GM18499 (cell line): ENCODE results near the gene CXCL17.

Experiments
- ATAC-seq: cut with Tn5 transposase; IDR thresholded peaks from one replicate; pipeline ENCODE4 v1.9.1; 2021; ENCODE audit warnings: moderate number of reproducible peaks; ENCODE audit not compliant: insufficient read depth, unreplicated experiment

Gene CXCL17

DNA sequence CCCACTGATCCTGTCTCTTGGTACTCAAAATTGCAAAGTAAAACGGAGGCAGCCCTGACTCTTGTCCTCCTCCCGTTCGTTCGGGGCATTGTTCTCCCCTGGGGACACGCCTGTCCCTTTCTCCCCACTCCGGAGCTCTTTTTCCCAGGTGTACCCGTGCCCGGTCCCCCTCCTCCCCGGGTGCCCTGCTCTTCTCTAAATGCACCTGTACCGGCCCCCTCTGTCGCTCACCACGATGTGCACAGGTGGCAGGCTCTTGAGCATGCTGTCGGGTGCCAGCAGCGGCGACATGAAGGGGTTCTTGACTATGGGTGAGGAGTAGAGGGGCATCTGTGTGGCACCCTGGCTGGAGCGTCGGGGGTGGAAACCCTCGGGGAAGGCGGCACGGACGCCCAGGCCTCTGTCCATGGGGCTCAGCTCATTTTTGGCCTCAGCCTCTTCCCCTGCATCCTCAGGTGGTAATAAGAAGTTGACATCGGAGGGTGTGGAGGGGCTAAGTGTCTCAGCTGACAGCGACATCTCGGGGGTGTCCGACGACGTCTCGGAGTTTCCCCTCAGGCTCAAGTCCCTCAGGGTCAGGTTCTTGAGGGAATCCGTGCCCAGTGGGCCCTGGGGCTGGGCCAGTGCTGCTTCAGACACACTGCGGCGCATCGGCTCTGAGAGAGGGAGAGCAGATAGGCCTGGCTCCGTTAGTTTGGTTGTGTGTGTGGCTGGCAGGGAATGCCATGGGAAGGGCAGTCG, 40.2 kb downstream of the CXCL17 start:
- ATAC-seq = no peak

DNA sequence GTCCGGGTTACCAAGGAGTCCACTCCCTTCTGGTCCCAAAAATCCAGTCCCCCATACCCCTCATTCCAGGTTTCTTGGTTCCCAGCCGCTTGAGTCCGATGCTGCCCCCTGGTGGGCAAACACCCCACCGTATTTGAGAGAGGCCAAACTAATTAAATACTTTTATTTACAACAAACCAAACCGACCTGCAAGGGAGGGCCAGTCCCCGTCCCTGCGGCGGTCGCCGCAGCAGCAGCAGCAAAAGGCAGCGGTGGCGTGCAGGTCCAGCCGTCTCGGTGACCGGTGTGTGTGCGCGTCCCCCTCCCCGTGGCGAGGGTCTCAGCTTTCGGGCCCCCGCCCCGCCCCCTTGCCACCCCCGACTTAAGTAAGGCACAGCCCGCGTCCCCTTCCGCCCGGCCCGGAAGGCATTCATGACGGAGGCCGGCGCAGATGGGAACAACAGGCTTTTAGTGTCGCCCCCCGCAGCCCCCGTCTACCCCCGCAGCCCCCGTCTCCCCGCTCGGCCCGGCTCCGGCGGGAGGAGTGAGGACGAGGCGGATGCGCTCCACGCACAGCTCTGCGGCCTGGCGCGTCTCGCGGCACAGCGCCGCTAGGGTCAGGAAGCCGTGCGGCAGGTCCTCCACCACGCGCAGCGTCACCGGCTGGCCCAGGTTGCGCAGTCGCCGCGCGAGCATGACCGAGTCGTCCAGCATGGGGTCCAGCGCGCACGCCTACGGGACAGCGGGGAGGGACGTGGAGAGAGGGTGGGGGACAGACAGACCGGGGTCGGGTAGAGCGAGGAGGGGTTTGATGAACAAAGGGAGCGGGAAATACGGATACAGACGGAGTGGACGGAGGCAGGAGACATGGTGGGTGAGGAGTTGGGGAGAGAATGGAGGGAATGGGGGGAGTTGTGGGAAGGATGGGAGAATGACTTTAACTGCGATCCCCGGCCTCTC, 41.1 kb downstream of the CXCL17 start:
- ATAC-seq = no peak

DNA sequence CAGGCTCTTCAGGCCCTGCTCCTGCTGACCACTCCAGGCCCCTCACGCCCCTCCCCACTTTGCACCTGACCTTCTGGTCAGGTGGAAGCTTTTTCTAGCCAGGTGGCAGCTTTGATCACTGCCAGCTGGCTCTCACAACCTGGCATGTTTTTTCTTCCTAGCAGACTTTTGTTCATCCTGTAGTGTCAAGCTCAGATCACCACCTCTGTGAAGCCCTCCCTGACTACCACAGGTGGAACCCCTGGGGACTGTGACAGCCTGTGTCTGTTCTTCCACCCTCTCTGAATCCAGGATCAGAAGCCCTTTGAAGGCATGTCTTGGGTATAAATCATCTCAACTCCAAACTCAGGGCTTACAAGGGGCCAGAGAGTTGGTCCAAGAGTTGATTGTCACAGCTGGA, 42.3 kb downstream of the CXCL17 start:
- ATAC-seq = no peak

DNA sequence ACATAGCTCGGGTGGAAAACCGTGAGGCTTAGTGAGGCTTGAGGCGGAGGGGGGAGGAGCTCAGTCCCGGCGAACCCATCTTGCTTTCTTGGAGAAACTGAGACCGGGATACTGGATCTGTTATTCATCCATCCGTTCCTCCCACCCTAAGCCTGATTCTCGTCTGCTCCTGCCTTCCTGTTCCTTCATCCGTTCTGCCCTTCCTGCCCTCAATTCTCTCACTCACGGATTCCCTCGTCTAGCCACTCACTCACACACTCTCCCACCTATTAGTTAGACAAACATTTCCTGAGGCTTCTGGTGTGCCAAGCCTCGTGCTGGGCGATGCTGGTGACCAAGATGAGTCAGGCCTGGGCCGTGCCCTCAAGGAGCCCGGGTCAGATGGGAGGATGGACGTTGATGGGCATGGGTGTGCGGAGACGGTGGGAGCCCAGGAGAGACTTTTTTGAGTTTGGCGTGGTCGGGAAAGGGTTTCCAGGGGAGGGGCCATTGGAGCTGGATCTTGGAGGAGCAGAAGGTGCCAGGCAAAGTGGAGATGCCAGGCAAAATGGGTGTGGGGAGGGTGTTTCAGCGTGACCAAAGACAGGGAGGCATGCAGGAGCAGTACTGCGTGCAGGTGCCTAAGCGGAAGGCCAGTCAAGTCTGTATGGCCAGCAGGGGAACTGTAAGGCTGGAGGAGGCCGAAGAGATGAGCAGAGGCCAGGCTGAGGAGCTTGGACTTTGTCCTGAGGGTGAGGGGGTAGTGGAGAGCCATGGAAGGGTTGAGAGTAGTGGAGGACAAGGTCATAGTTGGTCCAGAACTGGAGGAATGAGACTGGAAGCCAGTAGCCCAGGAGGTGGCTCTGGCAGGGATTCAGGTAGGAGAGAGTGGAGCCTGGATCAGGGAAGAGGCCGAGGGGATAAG, 45.2 kb downstream of the CXCL17 start:
- ATAC-seq = no peak

DNA sequence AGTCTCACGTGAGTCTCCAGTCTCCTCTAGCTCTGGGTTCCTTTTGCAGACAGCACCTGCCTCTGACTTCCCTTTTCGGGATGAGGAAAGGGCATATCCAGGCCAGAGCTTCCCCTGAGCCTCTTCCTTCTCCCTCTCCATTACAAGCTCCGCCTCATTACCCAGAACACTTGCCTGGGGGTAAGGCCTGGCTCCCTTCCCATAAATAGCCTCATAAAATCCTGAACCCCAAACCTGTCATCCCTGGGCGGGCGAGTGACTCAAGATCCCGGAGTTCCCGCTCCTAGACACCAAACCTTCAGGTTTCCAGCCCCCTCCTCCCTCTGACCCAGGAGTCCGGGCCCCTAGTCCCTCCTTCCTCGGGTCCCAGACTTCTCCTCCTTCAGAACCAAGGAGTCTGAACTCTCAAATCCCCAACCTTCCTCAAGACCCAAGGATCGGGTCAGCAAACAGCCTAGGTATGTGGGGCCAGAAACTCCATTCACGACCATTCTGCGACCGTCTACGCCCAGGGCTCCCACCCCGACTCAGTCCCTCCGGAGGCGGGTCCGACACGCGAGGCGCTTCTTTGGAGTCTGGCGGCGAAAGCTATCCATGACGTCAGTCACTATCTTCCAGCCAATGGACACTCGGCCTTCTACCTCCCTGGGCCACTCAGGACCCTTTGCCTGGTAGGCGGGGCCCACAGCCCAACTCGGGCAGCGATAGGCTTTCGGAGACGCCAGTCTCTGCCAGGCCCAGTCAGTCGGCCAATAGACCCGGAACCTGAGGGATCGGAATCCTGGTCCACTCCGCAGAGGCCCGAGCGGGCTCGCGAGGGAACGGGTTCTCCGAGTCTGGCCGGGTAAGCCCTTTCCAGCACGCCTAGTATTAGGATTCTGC, 46.1 kb downstream of the CXCL17 start:
- ATAC-seq = peak; percentile 88

DNA sequence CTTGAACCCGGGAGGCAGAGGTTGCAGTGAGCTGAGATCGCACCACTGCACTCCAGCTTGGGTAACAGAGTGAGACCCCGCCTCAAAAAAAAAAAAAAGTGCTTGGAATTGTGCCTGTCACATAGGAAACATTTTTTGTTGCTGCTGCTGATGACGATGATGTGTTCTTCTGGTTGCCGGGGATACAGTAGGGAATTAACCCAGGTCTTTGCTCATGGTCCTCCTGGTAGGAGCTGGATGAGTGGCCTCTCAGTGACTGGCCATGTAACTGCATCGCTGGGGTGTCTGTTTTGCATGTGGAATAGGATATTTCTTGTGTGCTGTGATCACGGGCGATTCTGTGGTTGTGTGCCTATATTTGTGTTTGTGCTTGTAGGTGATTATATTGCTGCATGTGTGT, 48.0 kb downstream of the CXCL17 start:
- ATAC-seq = no peak

DNA sequence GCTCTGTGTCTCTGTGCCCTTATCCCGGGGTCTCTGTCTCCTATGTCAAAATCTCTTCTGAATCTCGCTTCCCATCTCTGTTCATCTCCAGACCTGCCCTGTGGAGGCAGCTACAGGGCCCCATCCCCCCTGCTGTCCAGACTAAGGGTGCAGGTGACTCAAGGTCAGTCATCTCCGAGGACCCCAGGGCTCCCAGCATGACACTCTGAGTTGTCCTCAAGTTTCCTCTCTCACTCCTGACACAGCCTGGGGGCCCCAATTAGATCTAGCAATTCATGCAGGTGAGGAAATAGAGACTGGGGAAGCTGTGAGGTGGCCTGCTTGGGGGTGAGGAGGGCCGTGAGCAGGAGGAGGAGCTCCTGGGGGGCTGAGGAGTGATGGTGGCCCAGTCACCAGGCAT, 50.6 kb downstream of the CXCL17 start:
- ATAC-seq = no peak

DNA sequence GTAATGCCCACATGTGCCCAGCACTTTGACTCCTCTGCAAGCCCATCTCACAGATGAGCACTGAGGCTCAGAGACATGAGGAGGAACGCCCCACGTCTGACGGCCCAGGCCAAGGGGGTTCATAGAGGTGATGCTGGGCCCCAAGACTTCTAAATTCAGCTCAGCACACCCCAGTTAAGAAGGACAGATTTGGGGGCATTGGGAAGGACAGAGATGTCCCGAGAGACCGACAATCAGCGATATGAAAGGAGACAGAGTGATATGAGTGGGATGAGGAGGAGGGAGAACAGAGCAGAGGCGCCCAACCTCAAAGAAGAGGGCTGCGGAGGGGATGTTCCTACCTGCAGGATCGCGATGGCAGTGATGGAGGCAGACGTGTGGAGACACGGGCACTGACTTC, 52.8 kb downstream of the CXCL17 start, which contains the start of gene CNFN:
Gene CNFN, minus strand, starts transcription at position 399 of the 400 bp plus-strand sequence. CDS start 1,260 bp downstream, outside the sequence.
- ATAC-seq = no peak

DNA sequence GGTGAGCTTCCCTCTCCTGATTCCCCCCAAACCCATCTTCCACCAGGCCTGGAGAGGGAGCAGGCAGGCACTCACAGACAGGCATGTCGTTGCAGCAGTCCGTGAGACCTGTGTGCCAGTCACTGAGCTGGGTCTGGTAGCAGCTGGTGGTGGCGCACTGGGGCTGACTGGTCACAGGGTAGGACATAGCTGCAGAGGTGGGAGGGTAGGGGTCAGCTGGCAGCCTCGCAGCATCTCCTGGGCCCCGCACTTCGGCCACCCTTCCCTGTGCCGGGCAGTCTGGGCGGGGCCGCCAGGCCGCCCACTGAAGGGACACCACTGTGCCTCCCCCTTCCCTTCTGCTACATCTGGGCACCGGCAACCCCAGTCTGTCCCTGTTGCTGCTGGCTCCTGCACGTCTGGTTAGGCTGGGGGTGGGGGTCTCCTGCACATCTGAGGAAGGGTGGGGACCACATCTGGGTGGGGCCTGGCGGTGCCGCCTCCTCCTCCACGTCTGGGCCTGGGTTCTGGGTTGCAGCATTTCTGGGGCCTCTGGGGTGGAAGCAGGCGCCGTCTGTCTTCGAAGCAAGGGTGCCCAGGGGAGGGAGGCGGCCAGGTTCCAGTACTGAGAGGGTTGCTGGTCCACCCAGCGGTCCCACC, 53.8 kb downstream of the CXCL17 start:
- ATAC-seq = no peak

DNA sequence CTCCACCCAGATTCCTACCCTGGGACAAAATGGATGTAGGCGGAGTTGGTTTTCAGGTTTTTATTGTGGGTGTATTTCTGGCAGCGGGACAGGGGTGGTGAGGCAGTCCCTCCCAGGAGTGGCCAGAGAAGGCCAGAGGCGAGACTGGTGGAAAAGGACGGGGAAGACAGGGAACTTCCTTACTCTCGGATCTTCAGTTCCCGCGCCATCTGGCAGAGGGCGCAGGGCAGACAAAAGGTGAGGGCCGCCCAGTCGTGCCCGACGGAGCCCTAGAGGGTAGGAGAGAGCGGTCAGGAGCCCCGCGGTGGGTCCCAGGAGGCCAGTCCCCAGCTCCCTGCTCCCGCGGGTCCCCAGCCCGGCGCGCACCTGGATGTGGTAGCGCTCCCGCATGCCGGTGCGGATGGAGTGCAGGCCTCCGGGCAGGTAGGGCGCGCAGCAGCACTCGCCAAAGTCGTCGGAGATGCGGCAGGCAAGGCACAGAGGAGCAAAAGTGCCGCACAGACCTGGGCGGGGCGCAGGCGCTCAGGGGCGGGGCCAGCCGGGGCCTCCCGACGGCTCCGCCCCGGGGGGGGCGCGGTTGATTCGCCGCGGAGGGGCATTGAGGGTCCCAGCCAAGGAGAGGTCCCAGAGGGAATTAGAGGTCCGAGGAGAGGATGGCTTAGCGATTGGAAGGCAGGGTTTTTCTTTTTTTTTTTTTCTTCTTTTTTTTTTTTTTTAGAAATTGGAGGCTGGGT, 55.6 kb downstream of the CXCL17 start:
- ATAC-seq = no peak

DNA sequence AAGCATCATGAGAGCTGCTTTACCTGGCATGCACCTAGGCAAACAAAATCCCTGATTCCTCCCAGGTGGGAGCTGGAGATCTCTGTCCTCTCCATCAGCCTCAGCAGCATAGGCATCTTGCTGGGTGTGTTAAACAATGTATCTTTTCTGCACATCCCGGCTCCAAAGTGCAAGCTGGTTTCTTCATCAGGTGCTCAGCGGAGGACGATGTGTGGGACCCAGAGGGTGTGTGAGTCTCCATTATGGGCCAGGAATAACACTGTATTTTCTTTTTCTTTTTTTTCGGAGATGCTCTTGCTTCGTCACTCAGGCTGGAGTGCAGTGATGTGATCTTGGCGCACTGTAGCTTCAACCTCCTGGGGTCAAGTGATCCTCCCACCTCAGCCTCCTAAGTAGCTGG, 62.6 kb downstream of the CXCL17 start:
- ATAC-seq = no peak
